Liver (tissue), 3 donors: ENCODE measurements around the gene TBCD.

Experiments used
- GABPA ChIP-seq, 2 donors: IDR thresholded peaks in 1 of 2; conservative IDR thresholded peaks in 1 of 2; 2 replicates each; pipeline ENCODE4 v1.6.1; 2016; ENCODE audit warnings: antibody characterized with exemption in 2 of 2, mild to moderate bottlenecking in 1 of 2, moderate library complexity in 1 of 2
- RXRA ChIP-seq, 2 donors: IDR thresholded peaks; 2 replicates each; pipeline ENCODE4 v1.6.1; 2017 to 2018; ENCODE audit warnings: antibody characterized with exemption in 2 of 2, mild to moderate bottlenecking in 1 of 2
- TF ChIP-seq, protein P1 (sequence below): IDR thresholded peaks from 2 replicates; pipeline ENCODE4 v1.6.1; 2016; ENCODE audit warnings: antibody characterized with exemption, mild to moderate bottlenecking
- TF ChIP-seq, protein P2 (sequence below): fragments of 150-350 bp; IDR thresholded peaks from 2 replicates; pipeline ENCODE4 v1.5.1; 2017; ENCODE audit warnings: improper control_type of control experiment, low read depth, low read length; ENCODE audit not compliant: missing input control
- TF ChIP-seq, protein P3 (sequence below): IDR thresholded peaks from 2 replicates; pipeline ENCODE4 v1.6.1; 2016; ENCODE audit warnings: antibody characterized with exemption
- donor health status: healthy.
- donor health status: healthy.

DNA sequence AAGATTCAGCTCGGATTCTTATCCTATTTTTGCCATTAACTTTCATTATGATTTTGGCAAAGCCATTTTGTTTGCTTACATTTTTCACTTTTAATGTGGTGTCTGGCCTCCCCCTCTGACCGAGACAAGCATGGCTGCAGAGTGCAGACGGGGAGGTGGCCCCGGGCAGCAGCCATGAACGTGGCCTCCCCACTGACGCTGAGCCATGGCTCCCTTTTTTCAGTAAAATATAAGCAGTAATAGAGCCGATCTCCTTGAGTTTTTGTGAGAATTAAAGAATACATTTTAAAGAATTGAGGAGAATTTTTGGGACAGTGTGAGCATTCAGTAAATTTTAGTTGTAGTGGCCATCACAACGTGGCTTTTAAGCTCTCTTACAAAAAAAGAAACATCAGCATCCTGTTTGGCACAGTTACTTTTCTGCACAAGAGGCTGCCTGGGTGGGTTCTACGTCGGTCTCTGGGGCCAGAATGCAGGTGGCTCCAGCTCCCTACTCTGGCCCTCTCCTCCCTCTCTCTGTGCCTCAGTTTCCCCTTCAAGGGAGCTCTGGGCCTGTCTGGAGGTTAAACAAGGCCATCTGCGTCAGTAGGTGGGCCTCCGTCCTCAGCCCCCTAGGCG, 156.8 kb downstream of the TBCD start:
- TF ChIP-seq, protein P1, sequence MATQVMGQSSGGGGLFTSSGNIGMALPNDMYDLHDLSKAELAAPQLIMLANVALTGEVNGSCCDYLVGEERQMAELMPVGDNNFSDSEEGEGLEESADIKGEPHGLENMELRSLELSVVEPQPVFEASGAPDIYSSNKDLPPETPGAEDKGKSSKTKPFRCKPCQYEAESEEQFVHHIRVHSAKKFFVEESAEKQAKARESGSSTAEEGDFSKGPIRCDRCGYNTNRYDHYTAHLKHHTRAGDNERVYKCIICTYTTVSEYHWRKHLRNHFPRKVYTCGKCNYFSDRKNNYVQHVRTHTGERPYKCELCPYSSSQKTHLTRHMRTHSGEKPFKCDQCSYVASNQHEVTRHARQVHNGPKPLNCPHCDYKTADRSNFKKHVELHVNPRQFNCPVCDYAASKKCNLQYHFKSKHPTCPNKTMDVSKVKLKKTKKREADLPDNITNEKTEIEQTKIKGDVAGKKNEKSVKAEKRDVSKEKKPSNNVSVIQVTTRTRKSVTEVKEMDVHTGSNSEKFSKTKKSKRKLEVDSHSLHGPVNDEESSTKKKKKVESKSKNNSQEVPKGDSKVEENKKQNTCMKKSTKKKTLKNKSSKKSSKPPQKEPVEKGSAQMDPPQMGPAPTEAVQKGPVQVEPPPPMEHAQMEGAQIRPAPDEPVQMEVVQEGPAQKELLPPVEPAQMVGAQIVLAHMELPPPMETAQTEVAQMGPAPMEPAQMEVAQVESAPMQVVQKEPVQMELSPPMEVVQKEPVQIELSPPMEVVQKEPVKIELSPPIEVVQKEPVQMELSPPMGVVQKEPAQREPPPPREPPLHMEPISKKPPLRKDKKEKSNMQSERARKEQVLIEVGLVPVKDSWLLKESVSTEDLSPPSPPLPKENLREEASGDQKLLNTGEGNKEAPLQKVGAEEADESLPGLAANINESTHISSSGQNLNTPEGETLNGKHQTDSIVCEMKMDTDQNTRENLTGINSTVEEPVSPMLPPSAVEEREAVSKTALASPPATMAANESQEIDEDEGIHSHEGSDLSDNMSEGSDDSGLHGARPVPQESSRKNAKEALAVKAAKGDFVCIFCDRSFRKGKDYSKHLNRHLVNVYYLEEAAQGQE = no peak
- TF ChIP-seq, protein P2, sequence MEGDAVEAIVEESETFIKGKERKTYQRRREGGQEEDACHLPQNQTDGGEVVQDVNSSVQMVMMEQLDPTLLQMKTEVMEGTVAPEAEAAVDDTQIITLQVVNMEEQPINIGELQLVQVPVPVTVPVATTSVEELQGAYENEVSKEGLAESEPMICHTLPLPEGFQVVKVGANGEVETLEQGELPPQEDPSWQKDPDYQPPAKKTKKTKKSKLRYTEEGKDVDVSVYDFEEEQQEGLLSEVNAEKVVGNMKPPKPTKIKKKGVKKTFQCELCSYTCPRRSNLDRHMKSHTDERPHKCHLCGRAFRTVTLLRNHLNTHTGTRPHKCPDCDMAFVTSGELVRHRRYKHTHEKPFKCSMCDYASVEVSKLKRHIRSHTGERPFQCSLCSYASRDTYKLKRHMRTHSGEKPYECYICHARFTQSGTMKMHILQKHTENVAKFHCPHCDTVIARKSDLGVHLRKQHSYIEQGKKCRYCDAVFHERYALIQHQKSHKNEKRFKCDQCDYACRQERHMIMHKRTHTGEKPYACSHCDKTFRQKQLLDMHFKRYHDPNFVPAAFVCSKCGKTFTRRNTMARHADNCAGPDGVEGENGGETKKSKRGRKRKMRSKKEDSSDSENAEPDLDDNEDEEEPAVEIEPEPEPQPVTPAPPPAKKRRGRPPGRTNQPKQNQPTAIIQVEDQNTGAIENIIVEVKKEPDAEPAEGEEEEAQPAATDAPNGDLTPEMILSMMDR = no peak
- TF ChIP-seq RXRA (IDR thresholded peaks at IDR 0.05) (no peak), GABPA (IDR thresholded peaks at IDR 0.05 in 1 of 2, conservative IDR thresholded peaks at IDR 0.05 in 1 of 2) (no peak)
- TF ChIP-seq, protein P3, sequence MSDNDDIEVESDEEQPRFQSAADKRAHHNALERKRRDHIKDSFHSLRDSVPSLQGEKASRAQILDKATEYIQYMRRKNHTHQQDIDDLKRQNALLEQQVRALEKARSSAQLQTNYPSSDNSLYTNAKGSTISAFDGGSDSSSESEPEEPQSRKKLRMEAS = no peak
